ENCODE results near the gene UBE4B. TPM values are rescaled to one million over a fixed set of nuclear protein-coding genes. Genes with fewer than 3 reads are reported as not detected.
"Not testable (repeated sequence)": the region's sequence is repeated elsewhere in the genome, so short reads cannot be mapped to it uniquely, and the experiment has no call there.

UBE4B gene
- total RNA-seq, 1 donor from 2014 or later: 39.8 TPM

DNA sequence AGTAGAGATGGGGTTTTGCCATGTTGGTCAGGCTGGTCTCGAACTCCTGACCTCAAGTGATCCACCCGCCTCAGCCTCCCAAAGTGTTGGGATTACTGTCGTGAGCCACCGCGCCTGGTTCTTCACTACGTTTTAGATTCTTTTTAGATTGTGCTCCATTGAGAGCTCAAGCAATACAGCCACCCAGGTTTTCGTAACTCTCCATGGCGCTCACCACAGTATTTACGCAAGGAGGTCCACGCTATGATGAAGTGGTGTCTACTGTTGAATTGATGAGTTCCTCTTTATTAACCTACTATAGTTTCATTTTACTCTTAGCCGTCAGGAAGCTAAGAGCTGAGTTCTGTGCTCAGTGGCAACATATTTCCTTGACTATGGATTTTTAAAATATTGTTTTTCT is 175.8 kb downstream of the UBE4B start:
- peak; percentile 55 for DNase-seq (ENCODE audit: low spot score)

DNA sequence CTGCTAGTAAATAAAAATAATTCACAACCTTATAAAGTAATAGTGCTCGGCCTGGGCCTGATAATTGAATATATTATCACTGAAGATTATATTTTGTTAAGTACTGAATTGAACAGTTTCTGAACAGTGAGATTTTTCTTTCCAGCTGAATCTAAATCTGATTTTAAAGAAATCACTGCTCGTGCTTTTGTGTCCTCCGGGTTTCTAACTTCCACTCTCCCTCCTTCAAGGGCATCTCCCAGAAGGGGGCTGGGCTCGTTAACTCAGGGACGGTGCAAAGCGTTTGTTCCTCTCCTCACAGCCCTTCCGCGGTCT is 176.8 kb downstream of the UBE4B start:
- DNase-seq (ENCODE audit: low spot score): no peak

DNA sequence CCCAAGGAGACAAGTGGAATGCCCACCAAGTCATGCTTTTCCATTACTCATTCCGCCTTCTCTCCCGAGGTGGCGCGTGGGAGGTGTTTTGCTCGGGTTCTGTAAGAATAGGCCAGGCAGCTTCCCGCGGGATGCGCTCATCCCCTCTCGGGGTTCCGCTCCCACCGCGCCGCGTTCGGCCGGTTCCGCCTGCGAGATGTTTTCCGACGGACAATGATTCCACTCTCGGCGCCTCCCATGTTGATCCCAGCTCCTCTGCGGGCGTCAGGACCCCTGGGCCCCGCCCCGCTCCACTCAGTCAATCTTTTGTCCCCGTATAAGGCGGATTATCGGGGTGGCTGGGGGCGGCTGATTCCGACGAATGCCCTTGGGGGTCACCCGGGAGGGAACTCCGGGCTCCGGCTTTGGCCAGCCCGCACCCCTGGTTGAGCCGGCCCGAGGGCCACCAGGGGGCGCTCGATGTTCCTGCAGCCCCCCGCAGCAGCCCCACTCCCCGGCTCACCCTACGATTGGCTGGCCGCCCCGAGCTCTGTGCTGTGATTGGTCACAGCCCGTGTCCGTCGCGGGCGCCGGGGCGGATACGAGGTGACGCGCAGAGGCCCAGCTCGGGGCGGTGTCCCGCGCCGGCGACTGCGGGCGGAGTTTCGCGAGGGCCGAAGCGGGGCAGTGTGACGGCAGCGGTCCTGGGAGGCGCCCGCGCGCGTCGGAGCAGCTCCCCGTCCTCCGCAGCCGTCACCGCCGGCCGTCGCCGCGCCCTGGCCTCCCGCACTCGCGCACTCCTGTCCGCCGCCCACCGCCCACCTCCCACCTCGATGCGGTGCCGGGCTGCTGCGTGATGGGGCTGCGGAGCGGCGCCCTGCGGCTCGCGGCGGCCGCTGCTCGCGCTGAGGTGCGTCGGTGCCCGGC is 177.4 kb downstream of the UBE4B start, which contains the start of gene KIF1B:
Gene KIF1B, plus strand, starts transcription at position 666 of the 906 bp plus-strand sequence. CDS start 21,759 bp downstream, outside the sequence.
- peak; percentile 100 for DNase-seq (ENCODE audit: low spot score)

DNA sequence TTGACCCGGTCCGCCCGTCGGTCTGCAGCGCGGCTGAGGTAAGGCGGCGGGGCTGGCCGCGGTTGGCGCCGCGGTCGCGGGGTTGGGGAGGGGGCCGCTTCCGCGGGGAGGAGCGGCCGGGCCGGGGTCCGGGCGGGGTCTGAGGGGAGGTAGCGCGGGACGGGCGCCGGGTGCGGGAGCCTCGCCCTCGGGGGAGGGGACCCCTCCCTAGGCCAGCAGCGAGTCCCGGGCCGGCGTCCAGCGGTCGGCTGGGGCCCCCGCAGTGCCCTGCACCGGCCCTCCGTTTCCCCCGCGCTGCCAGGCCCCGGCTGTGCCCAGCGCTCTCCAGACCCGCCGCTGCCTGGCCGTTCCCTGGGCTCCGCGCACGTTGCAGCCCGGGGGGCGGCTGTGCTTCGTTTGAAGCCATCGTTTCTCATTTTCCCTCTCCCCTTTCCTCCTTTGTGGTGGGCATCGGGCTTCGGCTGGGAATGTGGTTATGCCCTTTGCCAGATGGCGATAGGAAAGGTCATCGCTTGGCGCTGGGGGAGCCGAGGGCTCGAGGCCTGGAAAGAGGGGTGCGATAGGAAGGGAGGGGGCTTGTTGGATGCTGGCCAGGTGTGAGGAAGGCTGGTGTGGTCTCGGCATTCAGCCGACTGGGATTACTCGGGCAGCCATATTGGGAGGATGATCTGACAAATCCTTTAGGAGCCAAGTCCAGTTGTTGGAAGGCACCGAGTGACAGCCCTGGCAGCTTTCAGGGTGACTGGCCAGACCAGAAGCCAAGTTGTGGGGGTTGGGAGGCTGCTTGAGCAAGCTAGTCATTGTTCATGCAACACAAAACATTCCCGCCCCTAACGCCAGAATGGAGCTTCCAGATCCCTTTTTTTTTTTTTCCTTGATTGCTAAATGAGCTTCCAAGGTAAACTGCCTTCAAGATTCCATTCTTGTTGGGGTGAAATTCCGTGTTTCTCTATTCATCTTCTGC is 178.4 kb downstream of the UBE4B start:
- peak; percentile 95 for DNase-seq (ENCODE audit: low spot score)

DNA sequence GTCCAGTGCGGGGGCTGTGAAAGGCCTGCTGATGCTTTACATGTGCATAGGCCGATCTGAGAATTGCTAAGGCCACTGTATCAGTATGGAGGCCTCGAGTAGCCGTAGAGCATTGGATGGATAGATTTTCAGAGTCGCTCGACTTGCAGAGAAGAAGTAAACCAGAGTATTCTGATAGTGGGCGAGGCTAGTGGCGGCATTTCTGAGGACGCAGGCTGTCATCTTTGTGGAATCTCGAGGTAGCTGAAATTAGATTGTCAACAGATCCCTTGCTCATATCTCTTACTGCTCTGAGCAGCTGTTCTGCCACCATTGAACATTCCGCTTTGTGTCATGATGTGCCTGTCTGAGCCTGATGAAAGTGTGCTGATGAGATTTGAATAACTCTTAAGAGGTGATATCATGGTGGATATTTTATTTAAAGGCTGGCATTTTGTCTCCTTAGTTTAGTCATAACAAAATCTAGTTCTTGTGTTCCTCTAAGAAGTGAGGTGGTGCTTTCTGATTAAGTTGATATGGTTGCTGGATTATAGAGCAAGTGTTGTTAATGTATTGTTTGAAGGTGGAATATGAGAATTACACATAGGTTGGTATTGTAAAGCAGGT is 179.2 kb downstream of the UBE4B start:
- DNase-seq (ENCODE audit: low spot score): peak; percentile 55

DNA sequence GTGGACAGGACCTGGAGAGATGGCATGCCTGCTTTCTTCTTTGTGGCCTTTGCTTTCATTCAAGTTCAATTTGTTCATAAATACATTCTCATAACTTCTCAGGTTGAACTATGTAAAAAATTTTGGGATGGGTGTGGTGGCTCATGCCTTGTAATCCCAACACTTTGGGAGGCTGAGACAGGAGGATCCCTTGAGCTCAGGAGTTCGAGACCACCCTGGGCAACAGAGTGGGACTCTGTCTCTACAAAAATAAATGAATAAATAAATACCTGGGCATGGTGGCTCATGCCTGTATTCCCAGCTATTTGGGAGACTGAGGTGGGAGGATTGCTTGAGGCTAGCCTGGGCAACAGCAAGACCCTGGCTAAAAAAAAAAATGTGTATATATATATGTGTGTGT is 179.7 kb downstream of the UBE4B start:
- DNase-seq (ENCODE audit: low spot score): no peak

DNA sequence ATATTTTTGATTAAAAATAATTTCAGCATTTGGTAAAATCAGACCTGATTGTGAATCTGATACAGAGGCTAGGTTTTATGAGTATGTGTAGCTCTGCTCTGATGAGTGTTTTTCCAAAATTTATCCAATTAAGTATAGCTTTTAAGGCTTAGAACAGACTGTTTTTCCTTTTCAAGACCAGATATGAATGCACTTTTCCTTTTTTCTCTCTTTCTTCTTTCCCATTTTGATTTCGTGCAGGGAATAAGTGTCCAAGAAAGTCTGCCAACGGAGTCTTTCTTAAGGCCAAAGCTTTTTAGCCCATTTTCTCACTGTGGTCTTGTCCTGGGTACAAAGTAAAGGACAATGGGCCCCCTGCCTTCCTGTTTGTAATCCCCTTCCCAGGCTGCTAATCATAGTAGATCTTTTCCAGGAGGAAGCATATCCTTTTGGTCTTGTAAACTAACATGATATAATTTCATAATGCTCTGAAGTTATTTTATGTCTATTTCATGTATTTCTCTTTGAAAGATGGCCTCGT is 180.5 kb downstream of the UBE4B start:
- DNase-seq (ENCODE audit: low spot score): no peak

DNA sequence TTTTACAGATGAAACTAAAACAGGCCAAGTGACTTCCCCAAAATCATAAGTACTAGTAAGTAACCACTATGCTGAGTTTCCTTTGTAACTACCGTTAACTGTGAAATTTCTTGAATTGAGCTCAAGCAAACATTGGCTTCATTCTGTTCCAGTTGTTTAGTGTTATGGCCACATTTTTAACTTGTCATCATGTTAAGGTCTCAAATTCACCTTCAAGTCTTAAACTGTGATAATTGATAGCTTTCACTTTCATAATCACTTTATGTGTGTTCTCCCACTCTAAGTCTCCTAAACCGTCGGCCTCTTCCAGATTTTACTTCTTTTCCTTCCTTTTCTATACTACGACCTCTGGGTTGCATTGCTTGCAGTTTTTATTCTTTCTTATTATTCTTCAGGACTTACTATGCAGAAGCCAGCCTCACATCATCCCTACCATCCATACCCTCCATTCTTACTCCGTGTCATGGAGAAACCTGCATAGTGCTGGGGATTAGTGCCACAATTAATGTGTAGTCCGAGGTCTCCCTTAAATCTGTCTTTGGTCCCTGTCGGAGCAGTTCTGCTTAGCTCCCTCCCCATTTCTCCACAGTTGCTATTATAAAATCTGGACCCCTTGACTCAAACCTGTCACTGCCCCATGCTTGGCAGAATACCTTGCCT is 183.5 kb downstream of the UBE4B start:
- no peak for DNase-seq (ENCODE audit: low spot score)

DNA sequence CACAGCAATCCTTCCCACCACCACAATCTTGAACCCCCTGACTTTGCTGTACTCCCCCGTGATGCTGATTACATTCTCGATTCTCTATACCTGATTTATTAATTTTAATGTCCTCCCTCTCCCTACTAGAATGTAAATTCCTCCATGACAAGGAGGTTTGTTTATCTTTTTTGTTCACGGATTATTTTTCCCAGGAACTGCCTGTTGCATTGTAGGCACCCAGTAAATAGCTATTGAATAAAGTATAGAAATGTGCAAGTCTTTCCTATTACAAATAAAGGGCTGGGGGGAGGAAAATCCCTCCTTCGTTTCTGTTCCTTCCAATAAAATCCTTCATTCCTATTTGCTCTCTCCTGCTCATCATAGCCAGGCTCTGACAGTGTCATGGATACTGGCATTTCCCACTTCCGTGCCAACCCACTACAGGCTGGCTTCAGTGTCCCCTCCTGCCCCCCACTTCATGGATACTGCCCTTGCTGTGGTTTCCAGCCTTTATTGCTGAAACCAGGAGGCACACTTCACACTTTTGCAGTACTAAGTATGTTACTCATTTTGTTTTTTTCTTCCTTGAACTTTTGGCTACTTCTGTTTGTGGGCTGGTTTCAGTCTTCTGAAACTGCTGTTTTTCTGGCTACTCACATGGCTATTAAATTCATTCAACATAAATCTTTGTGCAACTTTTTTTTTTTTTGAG is 185.1 kb downstream of the UBE4B start:
- no peak for DNase-seq (ENCODE audit: low spot score)

DNA sequence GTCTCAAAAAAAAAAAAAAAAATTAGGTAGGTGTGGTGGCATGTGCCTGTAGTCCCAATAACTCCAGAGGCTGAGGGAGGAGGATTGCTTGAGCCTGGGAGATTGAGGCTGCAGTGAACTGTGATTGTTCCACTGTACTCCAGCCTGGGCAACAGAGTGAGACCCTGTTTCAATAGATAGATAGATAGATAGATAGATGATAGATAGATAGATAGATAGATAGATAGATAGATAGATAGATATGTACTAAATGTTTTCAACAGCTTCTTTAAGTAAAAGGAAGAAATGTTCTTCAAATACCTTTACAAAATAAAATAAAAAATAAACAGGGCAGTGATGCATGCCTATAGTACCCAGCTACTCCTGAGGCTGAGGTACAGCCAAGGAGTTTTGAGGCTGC is 187.4 kb downstream of the UBE4B start:
- no peak for DNase-seq (ENCODE audit: low spot score)

DNA sequence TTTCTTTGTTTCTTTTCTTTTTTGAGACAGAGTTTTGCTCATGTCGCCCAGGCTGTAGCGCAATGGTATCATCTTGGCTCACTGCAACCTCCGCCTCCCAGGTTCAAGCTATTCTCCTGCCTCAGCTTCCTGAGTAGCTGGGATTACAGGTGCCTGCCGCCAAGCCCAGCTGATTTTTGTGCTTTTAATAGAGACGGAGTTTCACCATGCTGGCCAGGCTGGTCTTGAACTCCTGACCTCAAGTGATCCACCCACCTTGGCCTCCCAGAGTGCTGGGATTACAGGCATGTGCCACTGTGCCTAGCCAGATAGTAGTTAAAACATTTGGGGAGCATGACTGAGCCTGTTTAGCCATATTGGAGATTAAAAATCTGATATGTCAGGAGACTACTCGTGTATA is 187.9 kb downstream of the UBE4B start:
- DNase-seq (ENCODE audit: low spot score): not testable (repeated sequence)

DNA sequence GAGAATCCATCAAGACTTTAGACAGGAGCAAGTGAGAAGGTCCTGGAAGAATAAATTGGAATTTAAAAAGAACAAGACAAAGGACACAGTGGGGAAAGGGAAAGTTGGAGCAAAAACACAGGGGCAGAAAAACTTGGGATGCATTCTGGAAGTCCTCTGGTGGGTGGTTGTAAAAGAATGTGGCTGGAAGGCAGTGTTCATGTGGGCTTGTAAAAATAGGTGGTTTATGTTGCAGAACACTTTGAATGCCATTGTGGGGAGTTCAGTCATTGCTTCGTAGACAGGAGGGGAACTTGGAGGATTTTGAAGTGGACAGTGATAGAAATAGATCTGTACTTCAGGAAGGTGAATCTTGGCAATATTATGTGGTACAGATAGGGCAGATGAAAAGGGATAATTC is 192.8 kb downstream of the UBE4B start:
- DNase-seq (ENCODE audit: low spot score): no peak

DNA sequence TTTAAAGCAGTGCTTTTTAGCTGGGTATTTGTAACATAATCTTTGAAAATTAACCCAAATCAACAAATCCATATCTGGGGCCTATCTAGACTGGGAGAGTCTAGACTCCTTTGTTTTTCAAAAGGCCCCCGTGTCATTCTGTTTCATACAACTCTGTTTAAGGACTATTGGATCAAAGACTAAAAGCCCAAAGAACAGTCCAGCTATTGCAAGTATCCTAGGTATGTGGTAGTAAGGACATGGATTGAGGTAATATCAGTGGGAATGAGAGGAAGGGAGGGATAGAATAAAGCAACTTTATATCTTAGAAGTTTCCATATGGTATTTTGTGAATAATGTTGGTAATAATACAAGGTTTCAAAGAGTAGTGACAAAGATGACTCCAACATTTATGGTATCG is 195.8 kb downstream of the UBE4B start:
- no peak for DNase-seq (ENCODE audit: low spot score)

DNA sequence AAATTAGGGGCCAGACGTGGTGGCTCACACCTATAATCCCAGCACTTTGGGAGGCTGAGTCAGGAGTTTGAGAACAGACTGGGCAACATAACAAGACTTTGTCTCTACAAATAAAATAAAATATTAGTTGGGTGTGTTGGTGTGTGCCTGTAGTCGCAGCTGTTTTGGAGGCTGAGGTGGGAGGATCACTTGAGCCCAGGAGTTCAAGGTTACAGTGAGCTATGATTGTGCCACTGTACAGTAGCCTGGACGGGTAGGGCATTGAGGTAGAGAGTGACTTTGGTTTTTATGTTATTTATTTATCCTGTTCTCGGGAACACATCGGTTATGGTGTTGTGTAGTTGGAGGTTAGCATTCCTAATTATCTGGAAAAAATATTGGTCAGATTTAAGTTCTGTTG is 197.1 kb downstream of the UBE4B start:
- no peak for DNase-seq (ENCODE audit: low spot score)

Small RNA genes lying within 50 kb of the gene (microRNA-seq; reads per million reads assigned to microRNA genes)
- gene MIR1273D (ENCODE audit: borderline number of aligned reads): not detected

Other genes starting within 250 kb of the UBE4B start
- gene CLSTN1, start 209.0 kb upstream of the UBE4B start, total RNA-seq: 43.6 TPM
- 29.8 TPM for gene CTNNBIP1, start 122.7 kb upstream of the UBE4B start, total RNA-seq
- gene LZIC, start 89.6 kb upstream of the UBE4B start, total RNA-seq: 23.4 TPM
- 11.9 TPM for gene NMNAT1, start 89.5 kb upstream of the UBE4B start, total RNA-seq
- gene RBP7, start 35.7 kb upstream of the UBE4B start, total RNA-seq: 267 TPM
- gene KIF1B, start 177.6 kb downstream of the UBE4B start, total RNA-seq: 59.3 TPM